Activated CD4-positive, CD25-positive, alpha-beta regulatory T cell treated with anti-CD3 and anti-CD28 coated beads, Interleukin-2, amount 50 U/mL, for 24 hours (primary cell): ENCODE data around the gene CEP85.
"Not testable (repeated sequence)": the region's sequence is repeated elsewhere in the genome, so short reads cannot be mapped to it uniquely, and the experiment has no call there.

Experiments
- ATAC-seq, 2 donors: fragments of 150-1000 bp; cut with Tn5 transposase; one replicate each; pipeline ENCODE4 v1.10.0; 2021; ENCODE audit warnings: mild to moderate bottlenecking in 1 of 2, moderate library complexity in 1 of 2

The CEP85 gene

GRCh38 chr1:26291433-26291832, 57.4 kb downstream of the CEP85 start:
- ATAC-seq = no peak

- ATAC-seq = no peak
Observed at GRCh38 chr1:26291939-26292338, 57.9 kb downstream of the CEP85 start.

- ATAC-seq = not testable (repeated sequence)
Observed at GRCh38 chr1:26292735-26293134, 58.7 kb downstream of the CEP85 start.

- ATAC-seq = no peak
Observed at GRCh38 chr1:26293911-26294463, 60.0 kb downstream of the CEP85 start.

GRCh38 chr1:26295194-26296138, 61.5 kb downstream of the CEP85 start:
- no peak for ATAC-seq

- ATAC-seq = no peak
Observed at GRCh38 chr1:26296340-26297056, 62.5 kb downstream of the CEP85 start.

- ATAC-seq = no peak
Observed at GRCh38 chr1:26297057-26297790, 63.2 kb downstream of the CEP85 start.

GRCh38 chr1:26297791-26298124, 63.8 kb downstream of the CEP85 start:
- ATAC-seq = no peak

- no peak for ATAC-seq
Observed at GRCh38 chr1:26300578-26301275, 66.7 kb downstream of the CEP85 start.

GRCh38 chr1:26302733-26303405, 68.9 kb downstream of the CEP85 start:
- no peak for ATAC-seq

GRCh38 chr1:26305667-26306289, 71.8 kb downstream of the CEP85 start:
- ATAC-seq = no peak

GRCh38 chr1:26306290-26307229, 72.6 kb downstream of the CEP85 start, which contains the start of gene UBXN11:
Gene UBXN11 (minus strand): TSS chr1:26306636. CDS start chr1:26302883, 3,753 bp downstream.
- ATAC-seq = peak; percentile 100

GRCh38 chr1:26307363-26307781, 73.4 kb downstream of the CEP85 start:
- no peak for ATAC-seq

GRCh38 chr1:26307966-26308899, 74.2 kb downstream of the CEP85 start:
- not testable (repeated sequence) for ATAC-seq

- no peak for ATAC-seq
Observed at GRCh38 chr1:26314501-26314900, 80.5 kb downstream of the CEP85 start.

GRCh38 chr1:26315874-26316850, 82.2 kb downstream of the CEP85 start:
- ATAC-seq = no peak

- ATAC-seq = no peak
Observed at GRCh38 chr1:26317146-26317545, 83.1 kb downstream of the CEP85 start.
